Prostate gland (tissue), 2 donors: ENCODE measurements around the gene MAVS. TPM values are rescaled to one million over a fixed set of nuclear protein-coding genes. Genes with fewer than 3 reads are reported as not detected.

ENCODE experiments used
- DNase-seq: peaks from one replicate; pipeline ENCODE4 v3.0.0-alpha.2; 2019; ENCODE audit warnings: low spot score
- H3K27ac ChIP-seq, 2 donors: fragments of 200-600 bp; sonication (generic); 2 replicates each; pipeline ENCODE4 v1.5.1; 2017 to 2019
- H3K27me3 ChIP-seq: fragments of 200-600 bp; sonication (generic); replicated peaks from 2 replicates; pipeline ENCODE4 v1.5.1; 2019; ENCODE audit not compliant: insufficient read depth
- H3K36me3 ChIP-seq, 2 donors: fragments of 200-600 bp; sonication (generic); 1 replicate in 1 of 2; 2 replicates in 1 of 2; pipeline versions ENCODE4 v1.5.1 to v1.8.1; 2017 to 2019
- H3K4me1 ChIP-seq: fragments of 200-600 bp; sonication (generic); replicated peaks from 2 replicates; pipeline ENCODE4 v1.5.1; 2019
- H3K4me3 ChIP-seq, 2 donors: fragments of 200-600 bp; sonication (generic); 2 replicates each; pipeline ENCODE4 v1.5.1; 2017 to 2019
- H3K9me3 ChIP-seq: fragments of 200-600 bp; sonication (generic); 2 replicates; pipeline ENCODE4 v1.5.1; 2017
- POLR2A ChIP-seq: fragments of 450-650 bp; IDR thresholded peaks from one replicate; pipeline ENCODE4 v1.6.1; 2016; ENCODE audit warnings: antibody characterized with exemption, mild to moderate bottlenecking
- POLR2AphosphoS5 ChIP-seq: sonication (generic); formaldehyde crosslinking; IDR thresholded peaks from one replicate; pipeline ENCODE4 v1.6.1; 2017; ENCODE audit warnings: antibody characterized with exemption
- WGBS: methylation state at CpG from one replicate; pipeline ENCODE4 v1.1.5; 2018; 5-methylcytosine and 5-hydroxymethylcytosine counted together
- intact Hi-C: fragments of 100-400 bp; cut with DNase I; formaldehyde crosslinking; loops from one replicate; pipeline ENCODE4 v1.14.2; 2022
- total RNA-seq, 2 donors: library from RNA; depleted of rRNA; stranded (reverse); fragments of >200 nt; gene quantifications; one replicate each; pipeline ENCODE4 v1.1.0, GENCODE V29; 2016
- TF ChIP-seq, protein P1 (sequence below), 4 experiments: fragments of 200-600 bp in 2 of 4; fragments of 450-650 bp in 2 of 4; sonication (generic) in 2 of 4; IDR thresholded peaks; 1 replicate in 3 of 4; 2 replicates in 1 of 4; pipeline ENCODE4 v1.5.1; 2016 to 2019; ENCODE audit warnings: antibody characterized with exemption in 4 of 4, mild to moderate bottlenecking in 2 of 4, moderate library complexity in 2 of 4

Gene MAVS
- total RNA-seq, 2 donors from 2014 or later = 26.7 to 40.2 TPM

DNA sequence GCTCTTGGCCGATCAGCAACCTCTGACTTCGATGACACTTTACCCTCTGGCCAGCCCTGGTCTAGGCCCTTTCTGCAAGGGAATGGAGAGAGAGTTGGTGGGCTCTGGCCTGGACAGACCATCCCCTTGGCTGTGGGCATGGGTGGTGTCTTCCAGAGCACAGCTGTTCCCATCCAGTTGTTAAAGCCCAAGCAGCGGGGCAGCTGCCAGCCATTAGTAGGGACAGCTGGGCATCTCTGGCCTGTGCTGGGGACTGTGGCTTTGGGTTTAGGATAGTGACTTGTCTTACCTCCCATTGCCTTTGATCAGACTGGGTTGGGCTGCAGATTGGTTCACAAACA is 47.8 kb upstream of the MAVS start:
- WGBS = 100% methylated on average over 3 of the region's 3 CpGs
- TF ChIP-seq, protein P1, sequence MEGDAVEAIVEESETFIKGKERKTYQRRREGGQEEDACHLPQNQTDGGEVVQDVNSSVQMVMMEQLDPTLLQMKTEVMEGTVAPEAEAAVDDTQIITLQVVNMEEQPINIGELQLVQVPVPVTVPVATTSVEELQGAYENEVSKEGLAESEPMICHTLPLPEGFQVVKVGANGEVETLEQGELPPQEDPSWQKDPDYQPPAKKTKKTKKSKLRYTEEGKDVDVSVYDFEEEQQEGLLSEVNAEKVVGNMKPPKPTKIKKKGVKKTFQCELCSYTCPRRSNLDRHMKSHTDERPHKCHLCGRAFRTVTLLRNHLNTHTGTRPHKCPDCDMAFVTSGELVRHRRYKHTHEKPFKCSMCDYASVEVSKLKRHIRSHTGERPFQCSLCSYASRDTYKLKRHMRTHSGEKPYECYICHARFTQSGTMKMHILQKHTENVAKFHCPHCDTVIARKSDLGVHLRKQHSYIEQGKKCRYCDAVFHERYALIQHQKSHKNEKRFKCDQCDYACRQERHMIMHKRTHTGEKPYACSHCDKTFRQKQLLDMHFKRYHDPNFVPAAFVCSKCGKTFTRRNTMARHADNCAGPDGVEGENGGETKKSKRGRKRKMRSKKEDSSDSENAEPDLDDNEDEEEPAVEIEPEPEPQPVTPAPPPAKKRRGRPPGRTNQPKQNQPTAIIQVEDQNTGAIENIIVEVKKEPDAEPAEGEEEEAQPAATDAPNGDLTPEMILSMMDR (IDR thresholded peaks at IDR 0.05) = no peak
- TF ChIP-seq POLR2AphosphoS5 = no peak
- no peak for TF ChIP-seq POLR2A
- Histone ChIP-seq H3K4me3 (no peak overlapping the region), H3K4me1 (no peaks in the 10 kb centered on the region), H3K27ac (no peak overlapping the region), H3K27me3 (no peaks in the 10 kb centered on the region), H3K9me3 (no peaks in the 10 kb centered on the region), H3K36me3 (no peaks in the 10 kb centered on the region)
- no peak for DNase-seq
- intact Hi-C loops = no loop called here

DNA sequence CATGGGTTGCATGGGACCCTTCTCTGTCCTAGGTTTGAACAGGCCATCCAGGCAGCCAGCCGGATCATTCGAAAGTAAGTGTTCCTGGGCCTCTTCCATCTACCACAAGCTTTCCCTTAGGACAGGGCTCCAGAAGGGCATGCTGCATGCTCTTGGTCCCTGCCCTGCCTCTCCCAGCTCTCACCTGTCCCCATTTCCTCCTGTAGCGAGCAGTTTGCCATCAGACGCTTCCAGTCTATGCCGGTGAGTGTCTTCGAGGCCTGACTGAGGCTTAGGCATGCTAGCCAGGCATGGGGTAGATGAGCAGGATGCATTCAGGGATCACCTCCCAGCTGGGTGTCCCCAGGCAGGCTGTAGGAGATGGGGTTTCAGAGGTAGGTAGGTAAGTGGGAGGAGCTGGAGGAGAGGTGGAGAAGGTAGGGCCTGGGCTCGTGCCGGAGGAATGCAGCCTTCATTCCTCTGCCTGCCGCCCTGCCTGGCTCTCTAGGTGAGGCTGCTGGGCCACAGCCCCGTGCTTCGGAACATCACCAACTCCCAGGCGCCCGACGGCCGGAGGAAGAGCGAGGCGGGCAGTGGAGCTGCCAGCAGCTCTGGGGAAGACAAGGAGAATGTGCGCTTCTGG is 46.3 kb upstream of the MAVS start:
- intact Hi-C loops = no loop called here
- Histone ChIP-seq H3K9me3 (no peaks in the 10 kb centered on the region), H3K4me1 (no peaks in the 10 kb centered on the region), H3K36me3 (no peaks in the 10 kb centered on the region), H3K4me3 (no peak overlapping the region), H3K27ac (no peak overlapping the region), H3K27me3 (no peaks in the 10 kb centered on the region)
- WGBS = 83% methylated on average over 18 of the region's 18 CpGs
- TF ChIP-seq, protein P1 (IDR thresholded peaks at IDR 0.05) = no peak
- TF ChIP-seq POLR2AphosphoS5 = no peak
- TF ChIP-seq POLR2A = no peak
- no peak for DNase-seq

DNA sequence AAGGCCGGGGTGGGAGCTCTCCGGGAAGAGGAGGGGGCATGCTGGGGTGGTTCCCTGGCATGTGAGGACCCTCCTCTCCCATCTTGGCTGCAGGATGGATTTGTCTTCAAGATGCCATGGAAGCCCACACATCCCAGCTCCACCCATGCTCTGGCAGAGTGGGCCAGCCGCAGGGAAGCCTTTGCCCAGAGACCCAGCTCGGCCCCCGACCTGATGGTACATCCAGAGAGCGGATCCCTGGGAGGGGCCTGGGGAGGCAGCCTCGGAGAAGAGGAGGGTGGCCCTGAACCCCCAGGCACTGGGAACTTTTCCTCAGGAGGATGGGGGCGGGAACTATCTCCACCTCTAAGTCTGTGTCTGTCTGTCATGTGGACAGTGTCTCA is 45.8 kb upstream of the MAVS start:
- DNase-seq = no peak
- intact Hi-C loops = no loop called here
- Histone ChIP-seq H3K27me3 (no peaks in the 10 kb centered on the region), H3K4me3 (no peak overlapping the region), H3K27ac (no peak overlapping the region), H3K9me3 (no peaks in the 10 kb centered on the region), H3K36me3 (no peaks in the 10 kb centered on the region), H3K4me1 (no peaks in the 10 kb centered on the region)
- 90% methylated on average over 8 of the region's 8 CpGs for WGBS
- TF ChIP-seq POLR2AphosphoS5 (no peak), POLR2A (no peak)
- TF ChIP-seq, protein P1 (IDR thresholded peaks at IDR 0.05) = no peak

DNA sequence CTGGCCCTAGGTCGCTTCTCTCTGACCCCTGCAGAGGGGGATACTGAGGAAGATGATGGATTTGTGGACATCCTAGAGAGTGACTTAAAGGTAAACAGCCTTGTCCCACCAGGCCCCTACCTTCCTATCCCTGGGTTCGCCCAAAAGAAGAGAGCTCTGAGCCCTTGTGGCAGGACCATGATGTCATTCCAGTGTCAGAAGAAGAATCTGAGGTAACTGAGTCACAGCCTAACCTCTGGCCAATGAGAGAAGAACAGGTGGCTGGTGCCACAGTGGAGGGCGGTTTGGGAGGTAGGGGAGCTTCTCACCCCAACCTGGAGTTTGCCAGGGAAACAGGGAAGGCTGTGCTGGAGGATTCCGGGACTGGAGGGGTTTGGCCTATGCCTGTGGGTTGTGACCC is 45.3 kb upstream of the MAVS start:
- WGBS = 91% methylated on average over 4 of the region's 4 CpGs
- H3K27ac ChIP-seq = no peak overlapping the region
- no peak for DNase-seq
- H3K27me3 ChIP-seq = no peaks in the 10 kb centered on the region
- TF ChIP-seq, protein P1 (IDR thresholded peaks at IDR 0.05) = no peak
- TF ChIP-seq POLR2A (no peak), POLR2AphosphoS5 (no peak)
- no peak overlapping the region for H3K4me3 ChIP-seq
- H3K4me1 ChIP-seq = no peaks in the 10 kb centered on the region
- H3K36me3 ChIP-seq = no peaks in the 10 kb centered on the region
- H3K9me3 ChIP-seq = no peaks in the 10 kb centered on the region
- intact Hi-C loops = no loop called here

DNA sequence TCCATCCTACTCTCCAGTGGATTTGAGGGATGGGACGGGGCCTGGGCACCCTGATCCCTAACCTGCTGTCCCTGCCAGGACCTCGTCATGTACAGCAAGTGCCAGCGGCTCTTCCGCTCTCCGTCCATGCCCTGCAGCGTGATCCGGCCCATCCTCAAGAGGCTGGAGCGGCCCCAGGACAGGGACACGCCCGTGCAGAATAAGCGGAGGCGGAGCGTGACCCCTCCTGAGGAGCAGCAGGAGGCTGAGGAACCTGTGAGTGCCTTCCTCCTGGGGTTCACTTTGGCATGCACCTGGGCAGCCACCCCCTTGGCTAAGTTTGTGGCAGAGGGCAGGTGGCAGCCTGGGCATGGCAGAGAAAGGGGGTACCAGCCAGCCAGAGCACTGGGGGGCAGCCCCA is 44.8 kb upstream of the MAVS start:
- 94% methylated on average over 13 of the region's 13 CpGs for WGBS
- DNase-seq = no peak
- Histone ChIP-seq H3K36me3 (no peaks in the 10 kb centered on the region), H3K4me1 (peaks cover under 1% of the 10 kb centered on the region), H3K27ac (no peak overlapping the region), H3K27me3 (no peaks in the 10 kb centered on the region), H3K9me3 (no peaks in the 10 kb centered on the region), H3K4me3 (no peak overlapping the region)
- intact Hi-C loops = no loop called here
- TF ChIP-seq POLR2AphosphoS5 (no peak), POLR2A (no peak)
- TF ChIP-seq, protein P1 (IDR thresholded peaks at IDR 0.05) = no peak
